Measurements from ENCODE around the gene SRCIN1.
"Not testable (repeated sequence)": the region's sequence is repeated elsewhere in the genome, so short reads cannot be mapped to it uniquely, and the experiment has no call there.

Gene SRCIN1

GRCh38 chr17:38538906-38539305 lies 66.8 kb downstream of the SRCIN1 start:
- DNase-seq, result no peak

- no peak for DNase-seq
These were observed 69.1 kb downstream of the SRCIN1 start for GRCh38 chr17:38536661-38537060.

GRCh38 chr17:38535886-38536285 lies 69.9 kb downstream of the SRCIN1 start:
- no peak for DNase-seq

GRCh38 chr17:38534498-38534885 lies 71.3 kb downstream of the SRCIN1 start:
- no peak for DNase-seq

- no peak for DNase-seq
These were observed 71.8 kb downstream of the SRCIN1 start for GRCh38 chr17:38533866-38534497.

GRCh38 chr17:38533241-38533640 lies 72.5 kb downstream of the SRCIN1 start:
- no peak for DNase-seq

- DNase-seq, result no peak
These were observed 73.3 kb downstream of the SRCIN1 start for GRCh38 chr17:38532451-38532850.

- not testable (repeated sequence) for DNase-seq
These were observed 74.0 kb downstream of the SRCIN1 start for GRCh38 chr17:38531761-38532160.

- not testable (repeated sequence) for DNase-seq
These were observed 74.9 kb downstream of the SRCIN1 start for GRCh38 chr17:38530856-38531255.

GRCh38 chr17:38528141-38528540 lies 77.6 kb downstream of the SRCIN1 start:
- DNase-seq, result not testable (repeated sequence)

- DNase-seq, result not testable (repeated sequence)
These were observed 79.2 kb downstream of the SRCIN1 start for GRCh38 chr17:38526526-38526925.

- DNase-seq, result no peak
These were observed 93.2 kb downstream of the SRCIN1 start for GRCh38 chr17:38512473-38513058.

GRCh38 chr17:38511150-38512108 lies 94.3 kb downstream of the SRCIN1 start:
- no peak for DNase-seq

GRCh38 chr17:38510421-38511149 lies 95.2 kb downstream of the SRCIN1 start:
- DNase-seq, result no peak

- DNase-seq, result no peak
These were observed 95.9 kb downstream of the SRCIN1 start for GRCh38 chr17:38509772-38510420.

- peak; percentile 60 for DNase-seq
These were observed 96.6 kb downstream of the SRCIN1 start for GRCh38 chr17:38508954-38509771.

GRCh38 chr17:38508570-38508950 lies 97.2 kb downstream of the SRCIN1 start:
- no peak for DNase-seq

- no peak for DNase-seq
These were observed 97.7 kb downstream of the SRCIN1 start for GRCh38 chr17:38507921-38508569.

GRCh38 chr17:38507436-38507835 lies 98.3 kb downstream of the SRCIN1 start:
- DNase-seq, result no peak

GRCh38 chr17:38504216-38504615 lies 101.5 kb downstream of the SRCIN1 start:
- no peak for DNase-seq

GRCh38 chr17:38503286-38503913 lies 102.4 kb downstream of the SRCIN1 start:
- DNase-seq, result not testable (repeated sequence)

Data from activated gamma-delta T cell treated with Interleukin-2 at 50 U/mL for 16 hours (primary cell).